ENCODE measurements around the gene TMCC3. TPM values are rescaled to one million over a fixed set of nuclear protein-coding genes. Genes with fewer than 3 reads are reported as not detected.
A peak's percentile ranks its signal among the peaks of the same experiment; 100 is the strongest.
"Not testable (repeated sequence)": the region's sequence is repeated elsewhere in the genome, so short reads cannot be mapped to it uniquely, and the experiment has no call there.

Gene TMCC3
- total RNA-seq, 3 donors from 2014 or later, result 40.8 to 97.2 (median 92.0) TPM

GRCh38 chr12:94595152-94595551, 55.2 kb downstream of the TMCC3 start:
- DNase-seq (no peak), ATAC-seq (no peak)
- H3K36me3 ChIP-seq (ENCODE audit: low read depth), result no peaks in the 10 kb centered on the region
- no peaks in the 10 kb centered on the region for H3K9me3 ChIP-seq
- peaks cover 15% of the 10 kb centered on the region for H3K4me1 ChIP-seq (ENCODE audit: low read depth)
- intact Hi-C loops (cut with DNase I, micrococcal nuclease), result no loop called here
- TF ChIP-seq CTCF (IDR thresholded peaks at IDR 0.05), result no peak
- H3K4me3 ChIP-seq, result no peak overlapping the region

GRCh38 chr12:94594443-94594825, 55.9 kb downstream of the TMCC3 start:
- H3K4me1 ChIP-seq (ENCODE audit: low read depth), result peaks cover 20% of the 10 kb centered on the region
- intact Hi-C loops (cut with DNase I, micrococcal nuclease), result no loop called here
- no peak overlapping the region for H3K4me3 ChIP-seq
- H3K36me3 ChIP-seq (ENCODE audit: low read depth), result no peaks in the 10 kb centered on the region
- no peak for ATAC-seq
- no peaks in the 10 kb centered on the region for H3K9me3 ChIP-seq
- TF ChIP-seq CTCF (IDR thresholded peaks at IDR 0.05), result no peak
- DNase-seq, result no peak

- no peak for ATAC-seq
- intact Hi-C loops (cut with DNase I, micrococcal nuclease), result no loop called here
- DNase-seq, result no peak
- Histone ChIP-seq H3K9me3 (no peaks in the 10 kb centered on the region), H3K4me1 (ENCODE audit: low read depth) (peaks cover 24% of the 10 kb centered on the region), H3K4me3 (no peak overlapping the region), H3K36me3 (ENCODE audit: low read depth) (no peaks in the 10 kb centered on the region)
- TF ChIP-seq CTCF (IDR thresholded peaks at IDR 0.05), result no peak
Measured at GRCh38 chr12:94593822-94594442, 56.4 kb downstream of the TMCC3 start.

GRCh38 chr12:94592723-94593122, 57.6 kb downstream of the TMCC3 start:
- intact Hi-C loops (cut with DNase I, micrococcal nuclease); ATAC-seq: not testable (repeated sequence)

GRCh38 chr12:94592080-94592479, 58.3 kb downstream of the TMCC3 start:
- intact Hi-C loops (cut with DNase I, micrococcal nuclease), result no loop called here
- ATAC-seq (peak; percentile 60), DNase-seq (no peak)
- Histone ChIP-seq H3K9me3 (no peaks in the 10 kb centered on the region), H3K4me3 (no peak overlapping the region), H3K36me3 (ENCODE audit: low read depth) (no peaks in the 10 kb centered on the region), H3K4me1 (ENCODE audit: low read depth) (peaks cover 27% of the 10 kb centered on the region)
- no peak for TF ChIP-seq CTCF (IDR thresholded peaks at IDR 0.05)

More at GRCh38 chr12:94592723-94593122, 57.6 kb downstream of the TMCC3 start:
- H3K9me3 ChIP-seq; DNase-seq; H3K36me3 ChIP-seq (ENCODE audit: low read depth); H3K4me3 ChIP-seq: not testable (repeated sequence)
- peaks cover 29% of the 10 kb centered on the region for H3K4me1 ChIP-seq (ENCODE audit: low read depth)

- Histone ChIP-seq H3K4me1 (ENCODE audit: low read depth) (peaks cover 29% of the 10 kb centered on the region), H3K36me3 (ENCODE audit: low read depth) (no peaks in the 10 kb centered on the region), H3K4me3 (no peak overlapping the region), H3K9me3 (no peaks in the 10 kb centered on the region)
- no peak for TF ChIP-seq CTCF (IDR thresholded peaks at IDR 0.05)
- intact Hi-C loops (cut with DNase I, micrococcal nuclease), result no loop called here
- ATAC-seq, result no peak
- DNase-seq, result no peak
Measured at GRCh38 chr12:94590428-94590827, 59.9 kb downstream of the TMCC3 start.

All from mucosa of descending colon (tissue), 3 donors.